Glutamatergic neuron (in vitro differentiated cells): ENCODE data around the gene SLC35G2. TPM values are rescaled to one million over a fixed set of nuclear protein-coding genes. Genes with fewer than 3 reads are reported as not detected.
A peak's percentile ranks its signal among the peaks of the same experiment; 100 is the strongest.

Experiments used
- DNase-seq: peaks from one replicate; pipeline ENCODE4 v3.0.0; 2022
- H3K27ac Mint-ChIP-seq: one replicate; pipeline ENCODE4 v1.8.0; 2020; ENCODE audit warnings: mild to moderate bottlenecking, mixed read lengths, inconsistent platforms; ENCODE audit not compliant: unreplicated experiment
- H3K27me3 Mint-ChIP-seq: one replicate; pipeline ENCODE4 v1.8.0; 2020; ENCODE audit warnings: mild to moderate bottlenecking, moderate library complexity, mixed read lengths, inconsistent platforms; ENCODE audit not compliant: unreplicated experiment
- H3K36me3 Mint-ChIP-seq: one replicate; pipeline ENCODE4 v1.8.0; 2020; ENCODE audit warnings: mild to moderate bottlenecking, mixed read lengths, inconsistent platforms; ENCODE audit not compliant: unreplicated experiment
- H3K4me1 Mint-ChIP-seq: one replicate; pipeline ENCODE4 v1.8.0; 2020; ENCODE audit warnings: mild to moderate bottlenecking, low read depth, mixed read lengths, inconsistent platforms; ENCODE audit not compliant: unreplicated experiment
- H3K4me3 Mint-ChIP-seq: one replicate; pipeline ENCODE4 v1.8.0; 2020; ENCODE audit warnings: mild to moderate bottlenecking, mixed read lengths, inconsistent platforms; ENCODE audit not compliant: unreplicated experiment
- H3K9me3 Mint-ChIP-seq: one replicate; pipeline ENCODE4 v1.8.0; 2020; ENCODE audit warnings: mild to moderate bottlenecking, moderate library complexity, mixed read lengths, inconsistent platforms; ENCODE audit not compliant: unreplicated experiment
- total RNA-seq: library from RNA; stranded (reverse); fragmentation: NEBNext Ultra II Directional; extraction: Animal tissue kit (Norgen Biotek cat#: 25700); gene quantifications from one replicate; pipeline ENCODE4 v1.2.1, GENCODE V29; 2021; ENCODE audit not compliant: unreplicated experiment
- TF ChIP-seq, protein P1 (sequence below): fragments of 200-600 bp; sonication (generic); IDR thresholded peaks from one replicate; pipeline ENCODE4 v1.5.0; 2021; ENCODE audit not compliant: partially characterized antibody, unreplicated experiment

Gene SLC35G2
- total RNA-seq, 1 donor from 2014 or later, result 22.6 TPM

DNA sequence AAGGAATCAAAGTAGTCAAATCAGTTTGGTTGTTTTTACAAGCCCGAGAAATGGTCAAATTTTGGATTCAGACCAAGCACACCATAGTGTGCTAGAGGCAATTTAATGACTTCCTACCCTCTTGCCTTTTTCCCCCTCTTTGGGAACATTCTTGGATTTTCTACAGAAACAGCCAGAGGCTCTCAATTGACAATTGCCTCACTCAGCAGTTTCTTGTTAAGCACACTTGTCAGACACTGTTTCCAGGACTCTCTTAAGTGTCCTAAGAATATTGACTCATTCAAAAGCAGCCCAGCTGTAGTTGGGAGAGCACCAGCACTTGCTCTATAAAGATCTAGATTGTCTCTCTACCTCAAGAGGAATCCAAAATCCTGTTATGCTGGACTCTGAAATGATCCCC is 1.5 kb upstream of the SLC35G2 start:
- peaks cover 6% of the 10 kb centered on the region for H3K27me3 Mint-ChIP-seq
- DNase-seq, result no peak
- no peak overlapping the region for H3K4me3 Mint-ChIP-seq
- TF ChIP-seq, protein P1, sequence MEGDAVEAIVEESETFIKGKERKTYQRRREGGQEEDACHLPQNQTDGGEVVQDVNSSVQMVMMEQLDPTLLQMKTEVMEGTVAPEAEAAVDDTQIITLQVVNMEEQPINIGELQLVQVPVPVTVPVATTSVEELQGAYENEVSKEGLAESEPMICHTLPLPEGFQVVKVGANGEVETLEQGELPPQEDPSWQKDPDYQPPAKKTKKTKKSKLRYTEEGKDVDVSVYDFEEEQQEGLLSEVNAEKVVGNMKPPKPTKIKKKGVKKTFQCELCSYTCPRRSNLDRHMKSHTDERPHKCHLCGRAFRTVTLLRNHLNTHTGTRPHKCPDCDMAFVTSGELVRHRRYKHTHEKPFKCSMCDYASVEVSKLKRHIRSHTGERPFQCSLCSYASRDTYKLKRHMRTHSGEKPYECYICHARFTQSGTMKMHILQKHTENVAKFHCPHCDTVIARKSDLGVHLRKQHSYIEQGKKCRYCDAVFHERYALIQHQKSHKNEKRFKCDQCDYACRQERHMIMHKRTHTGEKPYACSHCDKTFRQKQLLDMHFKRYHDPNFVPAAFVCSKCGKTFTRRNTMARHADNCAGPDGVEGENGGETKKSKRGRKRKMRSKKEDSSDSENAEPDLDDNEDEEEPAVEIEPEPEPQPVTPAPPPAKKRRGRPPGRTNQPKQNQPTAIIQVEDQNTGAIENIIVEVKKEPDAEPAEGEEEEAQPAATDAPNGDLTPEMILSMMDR, result no peak
- peak overlapping the region; percentile 38 for H3K27ac Mint-ChIP-seq
- H3K9me3 Mint-ChIP-seq, result peaks cover 17% of the 10 kb centered on the region
- H3K36me3 Mint-ChIP-seq, result peaks cover under 1% of the 10 kb centered on the region
- peaks cover 11% of the 10 kb centered on the region for H3K4me1 Mint-ChIP-seq

- peak; percentile 40 for DNase-seq
- peaks cover 7% of the 10 kb centered on the region for H3K36me3 Mint-ChIP-seq
- peaks cover 6% of the 10 kb centered on the region for H3K27me3 Mint-ChIP-seq
- H3K27ac Mint-ChIP-seq, result peak overlapping the region; percentile 97
- peak overlapping the region; percentile 92 for H3K4me3 Mint-ChIP-seq
- H3K4me1 Mint-ChIP-seq, result peaks cover 11% of the 10 kb centered on the region
- TF ChIP-seq, protein P1, result no peak
- peaks cover 17% of the 10 kb centered on the region for H3K9me3 Mint-ChIP-seq
Measured at GRCh38 chr3:136818191-136818768, 646 bp upstream of the SLC35G2 start.

GRCh38 chr3:136819392-136819730 is 435 bp downstream of the SLC35G2 start:
- peak overlapping the region; percentile 100 for H3K4me3 Mint-ChIP-seq
- TF ChIP-seq, protein P1, result no peak
- peaks cover 6% of the 10 kb centered on the region for H3K27me3 Mint-ChIP-seq
- H3K36me3 Mint-ChIP-seq, result peaks cover 7% of the 10 kb centered on the region
- peak overlapping the region; percentile 100 for H3K27ac Mint-ChIP-seq
- peaks cover 11% of the 10 kb centered on the region for H3K4me1 Mint-ChIP-seq
- peaks cover 17% of the 10 kb centered on the region for H3K9me3 Mint-ChIP-seq
- DNase-seq, result peak; percentile 40

- DNase-seq, result peak; percentile 65
- H3K27ac Mint-ChIP-seq, result peak overlapping the region; percentile 100
- peak overlapping the region; percentile 100 for H3K4me3 Mint-ChIP-seq
- H3K27me3 Mint-ChIP-seq, result peaks cover 6% of the 10 kb centered on the region
- peaks cover 7% of the 10 kb centered on the region for H3K36me3 Mint-ChIP-seq
- H3K4me1 Mint-ChIP-seq, result peaks cover 11% of the 10 kb centered on the region
- TF ChIP-seq, protein P1, result no peak
- peaks cover 17% of the 10 kb centered on the region for H3K9me3 Mint-ChIP-seq
Measured at GRCh38 chr3:136819731-136820679, 1.1 kb downstream of the SLC35G2 start.

DNA sequence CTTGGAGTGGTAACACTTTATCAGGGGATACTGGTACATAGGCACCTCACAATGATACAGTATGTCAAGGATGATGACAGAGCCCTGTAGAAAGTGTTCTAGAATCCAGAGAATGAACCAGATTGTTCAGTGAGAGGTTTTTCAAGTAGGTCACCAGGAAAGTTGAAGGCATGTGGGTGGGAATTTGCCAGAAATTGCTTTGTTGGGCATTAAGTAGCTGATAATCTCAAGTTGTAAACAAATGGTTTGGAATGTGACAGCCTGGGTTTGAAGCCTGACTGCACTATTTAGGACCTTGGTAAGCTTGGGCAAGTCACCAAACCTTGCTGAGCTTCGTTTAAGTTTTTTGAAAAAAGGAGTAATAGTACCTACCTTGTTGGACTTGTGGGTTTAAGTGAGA is 12.5 kb downstream of the SLC35G2 start:
- DNase-seq, result no peak
- peaks cover 28% of the 10 kb centered on the region for H3K36me3 Mint-ChIP-seq
- peaks cover 3% of the 10 kb centered on the region for H3K9me3 Mint-ChIP-seq
- peaks cover 11% of the 10 kb centered on the region for H3K4me1 Mint-ChIP-seq
- no peak overlapping the region for H3K4me3 Mint-ChIP-seq
- no peak overlapping the region for H3K27ac Mint-ChIP-seq
- TF ChIP-seq, protein P1, result no peak
- no peaks in the 10 kb centered on the region for H3K27me3 Mint-ChIP-seq
